ENCODE measurements around the gene NR6A1.

Gene NR6A1

DNA sequence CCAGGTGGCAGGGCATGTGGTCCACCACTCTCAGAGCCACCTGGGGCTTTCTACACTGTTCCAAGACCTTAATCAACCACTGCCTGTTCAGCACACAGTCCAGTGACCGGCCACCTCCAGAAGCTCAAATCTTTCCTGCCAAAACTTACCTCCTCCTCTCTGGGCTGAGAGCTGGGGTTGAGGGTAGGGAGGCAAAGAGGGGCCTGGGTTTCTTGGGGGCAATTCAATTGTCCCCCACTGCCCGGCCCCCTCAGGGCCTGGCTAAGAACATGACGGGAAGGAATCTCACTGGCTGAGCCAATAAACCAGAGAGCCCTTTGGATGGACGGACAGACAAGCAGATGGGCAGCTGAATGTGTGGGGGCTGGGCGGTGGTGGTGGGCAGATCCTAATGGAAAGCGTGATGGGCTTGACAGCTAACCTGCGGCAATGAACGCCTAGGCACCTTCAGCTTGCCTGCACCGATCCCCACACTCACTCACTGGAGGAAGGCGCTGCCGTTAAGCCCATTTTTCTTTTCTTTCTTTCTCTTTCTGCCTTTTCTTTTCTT is 269.3 kb downstream of the NR6A1 start:
- H3K9me3 Mint-ChIP-seq = peaks cover 3% of the 10 kb centered on the region
- H3K27me3 Mint-ChIP-seq (ENCODE audit: low read depth) = peaks cover 87% of the 10 kb centered on the region
- no peak overlapping the region for H3K27ac Mint-ChIP-seq
- peaks cover 6% of the 10 kb centered on the region for H3K4me1 Mint-ChIP-seq
- H3K4me3 Mint-ChIP-seq = no peak overlapping the region
- TF ChIP-seq CTCF (IDR thresholded peaks at IDR 0.05; ENCODE audit: unreplicated experiment in 3 of 3) = no peak
- no peaks in the 10 kb centered on the region for H3K36me3 Mint-ChIP-seq (ENCODE audit: low read depth)

DNA sequence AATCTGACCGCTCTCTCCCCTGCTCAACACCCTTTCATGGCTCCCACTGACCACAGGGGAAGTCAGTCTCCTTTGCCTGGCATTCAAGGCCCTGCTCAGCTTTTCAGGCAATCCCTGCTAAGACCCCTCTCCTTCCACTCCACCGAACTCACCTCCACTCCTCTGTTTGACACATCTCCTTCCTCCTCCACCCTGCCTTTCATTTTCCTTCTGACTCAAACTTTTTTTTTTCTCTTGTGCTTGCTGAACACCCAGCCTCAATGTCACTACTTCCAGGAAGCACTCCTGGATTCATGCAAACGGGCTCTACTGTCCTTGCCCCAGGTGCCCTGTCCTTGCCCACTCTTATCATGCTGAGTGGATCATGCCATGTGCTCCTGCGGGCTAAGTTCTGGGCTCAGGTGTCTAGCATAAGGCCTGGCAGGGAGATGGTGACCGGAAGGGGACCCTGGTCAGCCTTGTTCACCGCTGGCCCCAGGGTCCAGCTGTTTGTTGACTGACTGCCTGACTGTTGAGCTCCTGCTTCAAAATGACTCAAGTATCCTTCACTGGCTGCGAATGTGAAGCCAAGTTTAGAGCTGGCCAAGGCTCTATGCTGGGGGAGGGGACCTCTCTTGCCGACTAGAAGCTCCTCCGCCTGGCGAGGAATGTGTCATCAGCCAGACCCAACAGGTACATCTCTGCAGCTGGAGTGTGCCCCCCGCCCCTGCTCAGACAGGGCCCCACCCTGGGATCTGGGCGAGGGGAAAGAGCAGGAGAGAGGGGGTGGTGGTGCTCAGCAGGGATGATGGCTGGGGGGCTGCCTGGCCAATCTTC is 270.1 kb downstream of the NR6A1 start:
- H3K9me3 Mint-ChIP-seq = peaks cover 3% of the 10 kb centered on the region
- H3K4me3 Mint-ChIP-seq = no peak overlapping the region
- H3K27ac Mint-ChIP-seq = no peak overlapping the region
- H3K27me3 Mint-ChIP-seq (ENCODE audit: low read depth) = peaks cover 87% of the 10 kb centered on the region
- no peaks in the 10 kb centered on the region for H3K36me3 Mint-ChIP-seq (ENCODE audit: low read depth)
- TF ChIP-seq CTCF (IDR thresholded peaks at IDR 0.05; ENCODE audit: unreplicated experiment in 3 of 3) = no peak
- peaks cover 6% of the 10 kb centered on the region for H3K4me1 Mint-ChIP-seq

GRCh38 chr9:124500028-124500795 is 270.9 kb downstream of the NR6A1 start:
- Mint-ChIP-seq H3K4me1 (peaks cover 6% of the 10 kb centered on the region), H3K9me3 (peaks cover 3% of the 10 kb centered on the region), H3K27ac (no peak overlapping the region), H3K36me3 (ENCODE audit: low read depth) (no peaks in the 10 kb centered on the region), H3K4me3 (no peak overlapping the region), H3K27me3 (ENCODE audit: low read depth) (peaks cover 87% of the 10 kb centered on the region)
- TF ChIP-seq CTCF (IDR thresholded peaks at IDR 0.05; ENCODE audit: unreplicated experiment in 3 of 3) = no peak

DNA sequence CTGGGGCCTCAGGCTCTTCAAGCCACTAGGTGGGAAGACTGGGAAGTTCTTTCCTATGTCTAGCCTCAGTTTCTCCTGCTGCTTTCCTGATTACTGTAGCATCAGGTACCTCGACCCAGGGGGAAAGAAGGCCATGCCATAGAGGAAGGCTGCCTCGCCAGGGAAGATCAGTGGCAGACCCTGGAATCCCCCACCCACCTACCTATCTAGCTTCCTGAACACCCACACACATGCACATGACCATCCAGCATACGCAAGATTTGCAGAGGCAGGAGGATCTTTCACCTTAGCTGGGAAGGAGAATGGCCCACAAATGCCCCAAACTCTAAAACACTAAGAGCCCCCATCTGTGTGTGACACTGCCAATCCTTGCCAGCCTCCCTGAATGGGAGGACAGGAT is 271.9 kb downstream of the NR6A1 start:
- Mint-ChIP-seq H3K9me3 (peaks cover 3% of the 10 kb centered on the region), H3K27me3 (ENCODE audit: low read depth) (peaks cover 87% of the 10 kb centered on the region), H3K36me3 (ENCODE audit: low read depth) (no peaks in the 10 kb centered on the region), H3K4me1 (peaks cover 6% of the 10 kb centered on the region), H3K27ac (no peak overlapping the region), H3K4me3 (no peak overlapping the region)
- TF ChIP-seq CTCF (IDR thresholded peaks at IDR 0.05; ENCODE audit: unreplicated experiment in 3 of 3) = no peak

GRCh38 chr9:124498499-124499146 is 272.5 kb downstream of the NR6A1 start:
- Mint-ChIP-seq H3K27ac (no peak overlapping the region), H3K4me1 (peaks cover under 1% of the 10 kb centered on the region), H3K27me3 (ENCODE audit: low read depth) (peaks cover 86% of the 10 kb centered on the region), H3K36me3 (ENCODE audit: low read depth) (no peaks in the 10 kb centered on the region), H3K9me3 (no peaks in the 10 kb centered on the region), H3K4me3 (no peak overlapping the region)
- TF ChIP-seq CTCF (IDR thresholded peaks at IDR 0.05; ENCODE audit: unreplicated experiment in 3 of 3) = no peak

All from nephron (organoid).